Keratinocyte (primary cell): Measurements from ENCODE around the gene SSX3. TPM values are rescaled to one million over a fixed set of nuclear protein-coding genes. Genes with fewer than 3 reads are reported as not detected.
"Not testable (repeated sequence)": the region's sequence is repeated elsewhere in the genome, so short reads cannot be mapped to it uniquely, and the experiment has no call there.

Experiments
- DNase-seq: peaks from one replicate; pipeline ENCODE4 v3.0.0-alpha.2; 2011; ENCODE audit warnings: low read depth, missing footprints, low spot score
- FAIRE-seq: peaks from 2 replicates; lab custom pipeline; 2011; peaks lifted over from hg19 to GRCh38; lab: Jason Lieb, UNC
- H2AFZ ChIP-seq: 2 replicates; pipeline ENCODE4 v1.6.0; 2012; ENCODE audit warnings: low read length, control low read depth, inconsistent platforms; ENCODE audit not compliant: control insufficient read depth
- H3K27ac ChIP-seq: 2 replicates; pipeline ENCODE4 v1.5.1; 2011; ENCODE audit warnings: low read length; ENCODE audit not compliant: control insufficient read depth, insufficient read depth
- H3K27me3 ChIP-seq: 3 replicates; pipeline ENCODE4 v1.6.0; 2011; ENCODE audit warnings: low read length; ENCODE audit not compliant: control insufficient read depth, insufficient read depth; ENCODE audit errors: extremely low read depth
- H3K36me3 ChIP-seq, 2 experiments: 2 replicates in 1 of 2; 3 replicates in 1 of 2; pipeline ENCODE4 v1.5.1; 2011; ENCODE audit warnings: low read length in 2 of 2, mild to moderate bottlenecking in 1 of 2; ENCODE audit not compliant: control insufficient read depth in 2 of 2, insufficient read depth in 2 of 2; ENCODE audit errors: extremely low read depth in 1 of 2
- H3K4me1 ChIP-seq: 3 replicates; pipeline ENCODE4 v1.5.1; 2011; ENCODE audit warnings: low read length; ENCODE audit not compliant: control insufficient read depth, insufficient read depth; ENCODE audit errors: extremely low read depth
- H3K4me2 ChIP-seq: 3 replicates; pipeline ENCODE4 v1.6.0; 2011; ENCODE audit warnings: low read depth, low read length; ENCODE audit not compliant: control insufficient read depth, insufficient read depth; ENCODE audit errors: extremely low read depth
- H3K4me3 ChIP-seq, 3 experiments: fragments of 200-600 bp in 1 of 3; sonication (generic) in 1 of 3; 2 replicates in 2 of 3; 3 replicates in 1 of 3; pipeline ENCODE4 v1.5.1; 2011 to 2016; ENCODE audit warnings: low read length in 3 of 3, mild to moderate bottlenecking in 3 of 3, control low read depth in 2 of 3, inconsistent platforms in 1 of 3, low read depth in 1 of 3, mixed read lengths in 1 of 3, mixed run types in 1 of 3, moderate library complexity in 1 of 3; ENCODE audit not compliant: control insufficient read depth in 2 of 3, insufficient read depth in 2 of 3; ENCODE audit errors: extremely low read depth in 1 of 3
- H3K79me2 ChIP-seq: 2 replicates; pipeline ENCODE4 v1.6.0; 2012; ENCODE audit warnings: low read length; ENCODE audit not compliant: control insufficient read depth, insufficient read depth
- H3K9ac ChIP-seq: 3 replicates; pipeline ENCODE4 v1.6.0; 2011; ENCODE audit warnings: low read length; ENCODE audit not compliant: control insufficient read depth, insufficient read depth; ENCODE audit errors: extremely low read depth
- H3K9me1 ChIP-seq: 3 replicates; pipeline ENCODE4 v1.6.0; 2011; ENCODE audit warnings: low read length; ENCODE audit not compliant: control insufficient read depth, insufficient read depth; ENCODE audit errors: extremely low read depth
- H3K9me3 ChIP-seq: 2 replicates; pipeline ENCODE4 v1.5.1; 2012; ENCODE audit warnings: low read depth, low read length; ENCODE audit not compliant: control insufficient read depth
- H4K20me1 ChIP-seq: 3 replicates; pipeline ENCODE4 v1.6.0; 2011; ENCODE audit warnings: low read length; ENCODE audit not compliant: control insufficient read depth, insufficient read depth; ENCODE audit errors: extremely low read depth
- EZH2 ChIP-seq: IDR thresholded peaks from one replicate; pipeline ENCODE4 v1.6.1; 2012; ENCODE audit warnings: inconsistent platforms, mild to moderate bottlenecking, low read length, moderate library complexity
- dilution Hi-C: fragments of 300-500 bp; cut with MboI; formaldehyde crosslinking; loops from one replicate; pipeline ENCODE4 v1.7.0; 2020; ENCODE audit warnings: low sequenced_read_pairs; ENCODE audit not compliant: extremely low pct_ligation_motif_present
- polyA plus RNA-seq, 5 experiments: library from polyadenylated mRNA; depleted of rRNA in 3 of 5; stranded (reverse) in 3 of 5; stranded (forward) in 1 of 5; unstranded in 1 of 5; fragments of >200 nt; gene quantifications; 1 replicate in 1 of 5; 2 replicates in 3 of 5; 3 replicates in 1 of 5; pipeline versions ENCODE4 v1.2.1 to v1.2.3, GENCODE V29; 2011 to 2012; ENCODE audit warnings: missing spikeins in 2 of 5, low read depth in 1 of 5, low replicate concordance in 1 of 5
- TF ChIP-seq, protein P1 (sequence below), 3 experiments: IDR thresholded peaks in 1 of 3; conservative IDR thresholded peaks in 1 of 3; optimal IDR thresholded peaks in 1 of 3; 2 replicates in 2 of 3; 3 replicates in 1 of 3; pipeline versions ENCODE3 to v1.5.1; 2011; ENCODE audit warnings: low read length in 3 of 3, mild to moderate bottlenecking in 3 of 3, moderate library complexity in 2 of 3, control low read depth in 1 of 3, inconsistent platforms in 1 of 3; ENCODE audit not compliant: insufficient read depth in 2 of 3; ENCODE audit errors: extremely low read depth in 1 of 3

The SSX3 gene
- polyA plus RNA-seq, 1 donor (not counting 4 experiments of a cell fraction or from before 2014, with no cell fraction given) = not detected

GRCh38 chrX:48367717-48368408, 11.4 kb upstream of the SSX3 start:
- H3K36me3 ChIP-seq, H3K79me2 ChIP-seq, H3K9me1 ChIP-seq, H3K4me1 ChIP-seq, H3K9me3 ChIP-seq, H3K9ac ChIP-seq, H4K20me1 ChIP-seq, H2AFZ ChIP-seq, FAIRE-seq, DNase-seq, H3K27me3 ChIP-seq, H3K27ac ChIP-seq, dilution Hi-C loops, H3K4me2 ChIP-seq, H3K4me3 ChIP-seq: not testable (repeated sequence)

DNA sequence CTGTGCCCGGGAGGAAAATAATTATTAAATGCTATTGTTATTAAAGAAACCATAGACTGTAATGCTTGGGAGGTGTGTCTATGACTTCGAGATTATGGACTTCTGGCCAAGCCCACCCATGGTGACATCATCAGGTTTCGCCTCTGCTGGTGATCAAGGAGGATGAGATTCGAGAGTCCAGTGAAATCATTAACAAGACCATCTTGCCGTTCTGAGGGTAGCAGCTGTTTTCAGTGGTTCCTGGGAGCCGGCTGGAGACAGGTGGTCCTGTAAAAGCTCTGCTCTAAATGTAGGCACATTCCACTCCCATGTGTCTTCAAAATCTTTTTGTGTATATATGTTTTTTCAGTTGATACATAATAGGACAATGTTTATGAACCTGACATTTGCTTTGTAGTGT, 2.8 kb upstream of the SSX3 start:
- dilution Hi-C loops = not testable (repeated sequence)

DNA sequence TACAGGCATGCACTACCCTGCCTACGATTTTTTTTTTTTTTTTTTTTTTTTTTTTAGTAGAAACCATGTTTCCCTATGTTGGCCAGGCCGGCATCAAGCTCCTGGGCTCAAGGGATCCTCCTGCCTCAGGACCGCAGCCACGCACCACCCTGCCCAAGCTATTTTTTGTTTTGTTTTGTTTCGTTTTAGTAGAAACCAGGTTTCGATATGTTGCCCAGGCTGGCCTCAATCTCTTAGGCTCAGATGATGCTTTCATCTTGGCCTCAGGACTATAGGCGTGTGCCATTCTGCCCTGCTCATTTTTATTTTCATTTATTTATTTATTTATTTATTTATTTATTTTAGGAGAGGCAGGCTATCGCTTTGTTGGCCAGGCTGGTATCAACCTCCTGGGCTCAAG, 1.2 kb upstream of the SSX3 start:
- no peaks in the 10 kb centered on the region for H3K36me3 ChIP-seq
- no peak overlapping the region for H3K4me3 ChIP-seq
- no peak overlapping the region for H3K27ac ChIP-seq
- no peak for FAIRE-seq
- H3K4me2 ChIP-seq = no peak overlapping the region
- no peaks in the 10 kb centered on the region for H3K27me3 ChIP-seq
- H3K4me1 ChIP-seq = no peaks in the 10 kb centered on the region
- DNase-seq = no peak
- H3K9ac ChIP-seq = no peak overlapping the region
- H3K79me2 ChIP-seq = no peaks in the 10 kb centered on the region
- no peak overlapping the region for H2AFZ ChIP-seq
- TF ChIP-seq, protein P1, sequence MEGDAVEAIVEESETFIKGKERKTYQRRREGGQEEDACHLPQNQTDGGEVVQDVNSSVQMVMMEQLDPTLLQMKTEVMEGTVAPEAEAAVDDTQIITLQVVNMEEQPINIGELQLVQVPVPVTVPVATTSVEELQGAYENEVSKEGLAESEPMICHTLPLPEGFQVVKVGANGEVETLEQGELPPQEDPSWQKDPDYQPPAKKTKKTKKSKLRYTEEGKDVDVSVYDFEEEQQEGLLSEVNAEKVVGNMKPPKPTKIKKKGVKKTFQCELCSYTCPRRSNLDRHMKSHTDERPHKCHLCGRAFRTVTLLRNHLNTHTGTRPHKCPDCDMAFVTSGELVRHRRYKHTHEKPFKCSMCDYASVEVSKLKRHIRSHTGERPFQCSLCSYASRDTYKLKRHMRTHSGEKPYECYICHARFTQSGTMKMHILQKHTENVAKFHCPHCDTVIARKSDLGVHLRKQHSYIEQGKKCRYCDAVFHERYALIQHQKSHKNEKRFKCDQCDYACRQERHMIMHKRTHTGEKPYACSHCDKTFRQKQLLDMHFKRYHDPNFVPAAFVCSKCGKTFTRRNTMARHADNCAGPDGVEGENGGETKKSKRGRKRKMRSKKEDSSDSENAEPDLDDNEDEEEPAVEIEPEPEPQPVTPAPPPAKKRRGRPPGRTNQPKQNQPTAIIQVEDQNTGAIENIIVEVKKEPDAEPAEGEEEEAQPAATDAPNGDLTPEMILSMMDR (optimal IDR thresholded peaks at IDR 0.05 in 1 of 3, IDR thresholded peaks at IDR 0.05 in 1 of 3, conservative IDR thresholded peaks at IDR 0.05 in 1 of 3; ENCODE audit: extremely low read depth in 1 of 3, insufficient read depth in 2 of 3, low read length in 3 of 3) = no peak
- no peak for TF ChIP-seq EZH2
- no peaks in the 10 kb centered on the region for H3K9me1 ChIP-seq
- no peaks in the 10 kb centered on the region for H3K9me3 ChIP-seq
- no peaks in the 10 kb centered on the region for H4K20me1 ChIP-seq
- dilution Hi-C loops = no loop called here

More for the DNA sequence above, 2.8 kb upstream of the SSX3 start:
- H3K4me2 ChIP-seq, H3K9me3 ChIP-seq, FAIRE-seq, H3K36me3 ChIP-seq, H3K9me1 ChIP-seq, DNase-seq, H3K4me1 ChIP-seq, H3K9ac ChIP-seq, H3K27ac ChIP-seq, H3K27me3 ChIP-seq, H2AFZ ChIP-seq, H3K79me2 ChIP-seq, H4K20me1 ChIP-seq, H3K4me3 ChIP-seq: not testable (repeated sequence)

DNA sequence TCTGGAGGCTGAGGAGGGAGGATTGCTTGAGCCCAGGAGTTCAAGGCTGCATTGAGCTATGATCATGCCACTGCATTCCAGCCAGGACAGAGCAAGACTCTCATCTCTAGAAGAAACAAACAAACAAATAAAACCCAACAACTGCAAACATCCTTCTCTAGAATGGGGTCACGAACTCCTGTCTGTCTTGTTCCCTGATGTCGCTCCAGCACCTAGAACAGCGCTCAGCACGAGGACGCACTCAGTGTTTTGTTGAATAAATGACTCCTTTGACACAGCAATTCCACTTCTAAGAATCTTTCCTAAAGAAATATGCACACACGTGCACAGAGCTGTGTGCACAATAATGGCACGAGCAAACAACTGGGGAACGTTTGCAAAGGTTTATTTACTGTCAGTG, 10.4 kb downstream of the SSX3 start:
- H3K4me3 ChIP-seq, H3K9ac ChIP-seq, H3K4me1 ChIP-seq, H3K4me2 ChIP-seq, dilution Hi-C loops, H2AFZ ChIP-seq, H3K79me2 ChIP-seq, H3K9me1 ChIP-seq, FAIRE-seq, H3K27ac ChIP-seq, H3K27me3 ChIP-seq, H4K20me1 ChIP-seq, H3K9me3 ChIP-seq, DNase-seq, H3K36me3 ChIP-seq: not testable (repeated sequence)
